Osteocyte (in vitro differentiated cells): Measurements from ENCODE around the gene TMEM145. TPM values are rescaled to one million over a fixed set of nuclear protein-coding genes. Genes with fewer than 3 reads are reported as not detected.

ENCODE experiments used
- DNase-seq: peaks from one replicate; pipeline ENCODE4 v3.0.0; 2021; ENCODE audit warnings: mixed read lengths; ENCODE audit not compliant: unreplicated experiment; ENCODE audit errors: extremely low spot score
- H3K27ac Mint-ChIP-seq: one replicate; pipeline ENCODE4 v1.8.0; 2021; ENCODE audit warnings: mild to moderate bottlenecking, mixed read lengths; ENCODE audit not compliant: unreplicated experiment
- H3K27me3 Mint-ChIP-seq: one replicate; pipeline ENCODE4 v1.8.0; 2021; ENCODE audit warnings: mixed read lengths; ENCODE audit not compliant: unreplicated experiment
- H3K36me3 Mint-ChIP-seq: one replicate; pipeline ENCODE4 v1.8.0; 2021; ENCODE audit warnings: mixed read lengths; ENCODE audit not compliant: unreplicated experiment
- H3K4me1 Mint-ChIP-seq: one replicate; pipeline ENCODE4 v1.8.0; 2021; ENCODE audit warnings: mixed read lengths; ENCODE audit not compliant: unreplicated experiment
- H3K4me3 Mint-ChIP-seq: one replicate; pipeline ENCODE4 v1.8.0; 2021; ENCODE audit warnings: mild to moderate bottlenecking, moderate library complexity, mixed read lengths; ENCODE audit not compliant: unreplicated experiment
- H3K9me3 Mint-ChIP-seq: one replicate; pipeline ENCODE4 v1.8.0; 2021; ENCODE audit warnings: mixed read lengths; ENCODE audit not compliant: unreplicated experiment
- CTCF ChIP-seq: fragments of 200-600 bp; sonication (generic); IDR thresholded peaks from 2 replicates; pipeline ENCODE4 v1.5.0; 2021; ENCODE audit warnings: antibody characterized with exemption, mild to moderate bottlenecking, moderate library complexity
- total RNA-seq: library from RNA; stranded (reverse); gene quantifications from 2 replicates; pipeline ENCODE4 v1.2.1, GENCODE V29; 2021

The TMEM145 gene
- total RNA-seq, 1 donor from 2014 or later, result 0.78 TPM

- peaks cover 7% of the 10 kb centered on the region for H3K36me3 Mint-ChIP-seq
- H3K27ac Mint-ChIP-seq, result peak within 1 kb of the TSS; percentile 93
- no peak for TF ChIP-seq CTCF
- peak; percentile 100 for DNase-seq
- H3K4me1 Mint-ChIP-seq, result peaks cover 30% of the 10 kb centered on the region
- peak within 1 kb of the TSS; percentile 84 for H3K4me3 Mint-ChIP-seq
- H3K9me3 Mint-ChIP-seq, result no peaks in the 10 kb centered on the region
- no peaks in the 10 kb centered on the region for H3K27me3 Mint-ChIP-seq
Measured at GRCh38 chr19:42268704-42269477, 44.2 kb upstream of the TMEM145 start, which contains the start of gene CIC. TSS of gene CIC (plus strand) at chr19:42269252. CDS start at chr19:42271784, 2,532 bp downstream.

- peak overlapping the region; percentile 84 for H3K4me3 Mint-ChIP-seq
Measured at GRCh38 chr19:42269478-42270345, 43.4 kb upstream of the TMEM145 start.

GRCh38 chr19:42270346-42271044, 42.6 kb upstream of the TMEM145 start:
- Mint-ChIP-seq H3K27ac (peak overlapping the region; percentile 93), H3K36me3 (peaks cover 15% of the 10 kb centered on the region), H3K9me3 (no peaks in the 10 kb centered on the region), H3K4me3 (peak overlapping the region; percentile 84), H3K4me1 (peaks cover 40% of the 10 kb centered on the region), H3K27me3 (no peaks in the 10 kb centered on the region)
- no peak for TF ChIP-seq CTCF
- no peak for DNase-seq

More at GRCh38 chr19:42269478-42270345, 43.4 kb upstream of the TMEM145 start:
- Mint-ChIP-seq H3K27me3 (no peaks in the 10 kb centered on the region), H3K9me3 (no peaks in the 10 kb centered on the region), H3K27ac (peak overlapping the region; percentile 93), H3K4me1 (peaks cover 34% of the 10 kb centered on the region), H3K36me3 (peaks cover 10% of the 10 kb centered on the region)
- DNase-seq, result no peak
- no peak for TF ChIP-seq CTCF

- Mint-ChIP-seq H3K4me1 (peaks cover 44% of the 10 kb centered on the region), H3K27me3 (no peaks in the 10 kb centered on the region), H3K4me3 (peak overlapping the region; percentile 84), H3K9me3 (no peaks in the 10 kb centered on the region), H3K36me3 (peaks cover 17% of the 10 kb centered on the region), H3K27ac (peak overlapping the region; percentile 93)
- DNase-seq, result no peak
- no peak for TF ChIP-seq CTCF
Measured at GRCh38 chr19:42271045-42271419, 42.1 kb upstream of the TMEM145 start.
